NB4 (cell line): Measurements from ENCODE around the gene LENEP.

Experiments
- CTCF ChIP-seq: IDR thresholded peaks from one replicate; pipeline ENCODE4 v1.5.1; 2012; ENCODE audit warnings: low read depth, low read length
- MAX ChIP-seq: IDR thresholded peaks from 2 replicates; pipeline ENCODE4 v1.6.1; 2011; ENCODE audit warnings: low read depth, low read length
- MYC ChIP-seq: IDR thresholded peaks from 2 replicates; pipeline ENCODE4 v1.6.1; 2011; ENCODE audit warnings: low read depth, low read length
- POLR2A ChIP-seq: IDR thresholded peaks from 2 replicates; pipeline ENCODE4 v1.6.1; 2011; ENCODE audit warnings: mild to moderate bottlenecking; ENCODE audit not compliant: insufficient read length; ENCODE audit errors: extremely low read depth

GRCh38 chr1:155030243-155030795 lies 36.9 kb downstream of the LENEP start:
- no peak for TF ChIP-seq CTCF
- TF ChIP-seq POLR2A, result no peak
- no peak for TF ChIP-seq MAX
- no peak for TF ChIP-seq MYC
